ENCODE data around the gene ADGRD1. TPM values are rescaled to one million over a fixed set of nuclear protein-coding genes. Genes with fewer than 3 reads are reported as not detected.

The ADGRD1 gene
- total RNA-seq, 1 donor from 2014 or later, result 11.0 TPM

DNA sequence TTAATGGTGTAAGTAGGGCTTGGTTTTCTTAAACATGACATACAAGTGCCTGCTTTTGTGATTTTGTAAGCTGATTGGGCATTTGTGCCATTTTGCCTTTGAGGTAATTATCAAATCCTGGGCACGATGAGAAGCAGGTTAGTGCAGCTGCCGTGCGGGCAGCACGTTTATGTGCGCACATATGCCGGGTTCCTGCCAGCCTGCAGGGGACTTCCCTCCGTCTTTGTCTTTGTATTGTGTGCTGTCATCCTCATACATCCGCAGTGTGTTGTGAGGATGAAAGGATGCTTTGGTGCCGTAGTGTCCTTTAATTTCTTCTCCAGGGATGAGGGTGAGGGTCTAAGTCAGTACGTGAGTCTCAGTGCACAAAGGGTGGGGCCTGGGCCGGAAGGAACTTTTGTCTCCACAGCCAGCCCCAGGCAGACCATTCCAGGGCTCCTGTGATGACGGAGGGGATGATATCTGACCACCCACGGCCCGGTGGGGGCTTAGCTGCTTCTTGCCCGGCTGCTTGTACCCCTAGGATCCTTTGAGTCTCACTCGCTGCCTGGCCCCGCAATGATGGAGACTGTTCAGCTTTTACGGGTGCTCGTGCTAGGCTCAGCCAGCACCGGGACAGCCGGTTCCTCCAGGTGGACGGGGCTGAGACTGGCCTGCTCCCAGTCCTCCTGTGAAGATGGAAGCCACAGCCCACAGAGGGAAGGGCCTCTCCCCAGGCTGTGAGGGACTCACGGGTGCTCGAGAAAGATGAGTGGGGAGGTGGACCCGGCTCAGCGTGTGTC lies 54.6 kb downstream of the ADGRD1 start:
- H3K36me3 Mint-ChIP-seq, result no peaks in the 10 kb centered on the region
- no peak for DNase-seq (ENCODE audit: extremely low spot score, unreplicated experiment)
- H3K27ac Mint-ChIP-seq, result peak overlapping the region; percentile 40
- no peak overlapping the region for H3K4me3 Mint-ChIP-seq
- peaks cover 4% of the 10 kb centered on the region for H3K27me3 Mint-ChIP-seq
- H3K9me3 Mint-ChIP-seq, result no peaks in the 10 kb centered on the region
- peaks cover 32% of the 10 kb centered on the region for H3K4me1 Mint-ChIP-seq (ENCODE audit: unreplicated experiment)
- TF ChIP-seq, protein P1, sequence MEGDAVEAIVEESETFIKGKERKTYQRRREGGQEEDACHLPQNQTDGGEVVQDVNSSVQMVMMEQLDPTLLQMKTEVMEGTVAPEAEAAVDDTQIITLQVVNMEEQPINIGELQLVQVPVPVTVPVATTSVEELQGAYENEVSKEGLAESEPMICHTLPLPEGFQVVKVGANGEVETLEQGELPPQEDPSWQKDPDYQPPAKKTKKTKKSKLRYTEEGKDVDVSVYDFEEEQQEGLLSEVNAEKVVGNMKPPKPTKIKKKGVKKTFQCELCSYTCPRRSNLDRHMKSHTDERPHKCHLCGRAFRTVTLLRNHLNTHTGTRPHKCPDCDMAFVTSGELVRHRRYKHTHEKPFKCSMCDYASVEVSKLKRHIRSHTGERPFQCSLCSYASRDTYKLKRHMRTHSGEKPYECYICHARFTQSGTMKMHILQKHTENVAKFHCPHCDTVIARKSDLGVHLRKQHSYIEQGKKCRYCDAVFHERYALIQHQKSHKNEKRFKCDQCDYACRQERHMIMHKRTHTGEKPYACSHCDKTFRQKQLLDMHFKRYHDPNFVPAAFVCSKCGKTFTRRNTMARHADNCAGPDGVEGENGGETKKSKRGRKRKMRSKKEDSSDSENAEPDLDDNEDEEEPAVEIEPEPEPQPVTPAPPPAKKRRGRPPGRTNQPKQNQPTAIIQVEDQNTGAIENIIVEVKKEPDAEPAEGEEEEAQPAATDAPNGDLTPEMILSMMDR (conservative IDR thresholded peaks at IDR 0.05), result no peak

DNA sequence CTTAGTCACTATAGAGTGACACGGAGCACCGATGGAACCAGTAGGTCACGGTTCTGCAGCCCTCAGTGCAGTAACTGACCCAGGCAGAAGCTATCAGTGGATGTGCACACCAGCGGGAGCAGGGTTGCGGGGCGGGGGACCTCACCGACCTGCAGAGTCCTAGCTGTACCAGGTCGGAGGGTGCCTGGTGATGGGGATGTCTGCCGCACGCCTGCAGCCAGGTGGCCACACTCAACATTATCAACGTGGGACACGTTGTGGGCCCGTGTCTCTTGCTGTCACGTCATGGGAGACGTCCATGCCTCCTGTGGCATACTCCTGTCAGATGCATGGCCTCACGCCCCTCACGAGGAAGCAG lies 55.2 kb downstream of the ADGRD1 start:
- H3K4me3 Mint-ChIP-seq, result no peak overlapping the region
- DNase-seq (ENCODE audit: extremely low spot score, unreplicated experiment), result no peak
- peaks cover 4% of the 10 kb centered on the region for H3K27me3 Mint-ChIP-seq
- H3K4me1 Mint-ChIP-seq (ENCODE audit: unreplicated experiment), result peaks cover 32% of the 10 kb centered on the region
- no peaks in the 10 kb centered on the region for H3K36me3 Mint-ChIP-seq
- no peaks in the 10 kb centered on the region for H3K9me3 Mint-ChIP-seq
- TF ChIP-seq, protein P1 (conservative IDR thresholded peaks at IDR 0.05), result no peak
- no peak overlapping the region for H3K27ac Mint-ChIP-seq

DNA sequence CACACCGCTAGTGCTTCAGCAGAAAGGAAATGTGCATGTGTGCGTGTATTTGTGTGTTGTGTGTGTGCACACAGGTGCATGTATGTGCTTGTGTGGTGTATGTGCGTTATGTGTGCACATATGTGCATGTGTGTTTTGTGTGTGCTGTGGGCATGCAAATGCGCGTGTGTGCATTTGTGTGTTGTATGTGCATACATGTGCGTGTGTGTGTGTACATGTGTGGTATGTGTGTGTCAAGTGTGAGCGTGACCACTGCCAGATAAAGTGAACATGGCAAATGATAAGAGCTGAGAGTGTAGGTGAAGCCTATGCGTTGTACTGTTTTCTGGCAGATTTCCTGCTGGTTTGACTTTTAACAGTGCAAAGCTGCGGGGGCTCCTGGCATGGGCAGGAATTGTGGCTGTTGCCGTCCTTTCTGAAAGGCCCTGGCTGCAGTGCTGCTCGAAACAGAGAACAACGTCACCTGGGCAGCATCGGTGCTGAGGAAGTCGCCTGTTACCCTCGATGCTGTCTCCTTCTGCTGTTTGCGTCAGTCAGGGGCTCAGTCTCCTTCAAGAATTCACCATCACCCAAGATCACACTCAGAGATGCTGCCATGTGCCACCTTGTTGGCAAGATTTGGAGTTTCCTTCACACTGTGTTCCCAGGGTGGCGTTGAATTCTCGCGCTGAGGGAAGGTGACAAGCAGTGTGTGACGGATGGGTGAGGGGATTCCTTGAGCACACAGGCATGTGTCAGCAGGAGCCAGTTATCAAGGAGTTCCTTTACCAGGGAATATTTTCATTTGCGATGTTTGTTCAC lies 56.1 kb downstream of the ADGRD1 start:
- no peaks in the 10 kb centered on the region for H3K36me3 Mint-ChIP-seq
- no peak overlapping the region for H3K4me3 Mint-ChIP-seq
- no peak for DNase-seq (ENCODE audit: extremely low spot score, unreplicated experiment)
- H3K27me3 Mint-ChIP-seq, result peaks cover 4% of the 10 kb centered on the region
- no peak overlapping the region for H3K27ac Mint-ChIP-seq
- H3K4me1 Mint-ChIP-seq (ENCODE audit: unreplicated experiment), result peaks cover 32% of the 10 kb centered on the region
- TF ChIP-seq, protein P1 (conservative IDR thresholded peaks at IDR 0.05), result no peak
- no peaks in the 10 kb centered on the region for H3K9me3 Mint-ChIP-seq

DNA sequence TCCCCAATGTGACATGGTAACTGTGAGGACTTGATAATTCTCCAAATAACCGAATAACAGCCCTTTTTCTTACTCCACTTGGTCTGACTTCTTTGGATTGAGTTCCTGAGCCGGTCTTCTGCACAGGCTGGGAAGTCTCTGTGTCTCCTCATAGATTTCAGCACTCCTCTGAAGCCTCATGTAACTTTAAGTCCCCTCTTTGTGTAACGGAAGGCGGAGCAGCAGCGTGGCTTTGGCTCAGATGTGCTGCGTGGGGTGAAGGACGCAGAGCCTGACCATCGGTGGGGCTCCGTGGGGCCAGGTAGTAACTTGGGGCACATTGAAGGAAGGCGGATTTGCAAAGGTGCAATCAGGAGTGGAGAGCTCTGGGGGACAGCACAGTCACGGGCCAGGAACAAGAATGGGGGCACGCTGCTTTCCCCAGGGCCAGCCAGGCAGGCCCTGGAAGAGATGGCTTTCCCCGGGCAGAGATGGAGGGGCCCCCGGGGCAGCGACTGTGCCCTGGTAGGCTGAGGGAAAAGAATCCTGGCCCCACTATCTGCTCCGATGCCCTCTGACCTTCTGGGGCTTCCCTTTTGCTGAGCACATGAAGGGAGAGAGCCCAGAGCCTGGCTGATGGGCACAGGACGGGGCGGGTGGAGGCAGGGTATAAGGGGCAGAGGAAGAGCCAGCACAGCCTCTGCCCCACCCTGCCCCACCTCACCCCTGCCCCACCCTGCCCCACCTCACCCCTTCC lies 56.9 kb downstream of the ADGRD1 start:
- H3K27ac Mint-ChIP-seq, result no peak overlapping the region
- H3K9me3 Mint-ChIP-seq, result no peaks in the 10 kb centered on the region

More for the DNA sequence above, 56.9 kb downstream of the ADGRD1 start:
- Mint-ChIP-seq H3K4me1 (ENCODE audit: unreplicated experiment) (peaks cover 32% of the 10 kb centered on the region), H3K27me3 (peaks cover 4% of the 10 kb centered on the region), H3K4me3 (no peak overlapping the region), H3K36me3 (no peaks in the 10 kb centered on the region)
- TF ChIP-seq, protein P1 (conservative IDR thresholded peaks at IDR 0.05), result no peak
- no peak for DNase-seq (ENCODE audit: extremely low spot score, unreplicated experiment)
